HG03280 (cell line): ENCODE results near the gene SMG5.
A peak's percentile ranks its signal among the peaks of the same experiment; 100 is the strongest.
"Not testable (repeated sequence)": the region's sequence is repeated elsewhere in the genome, so short reads cannot be mapped to it uniquely, and the experiment has no call there.

Experiments
- ATAC-seq: cut with Tn5 transposase; IDR thresholded peaks from one replicate; pipeline ENCODE4 v1.9.1; 2021; ENCODE audit warnings: mild to moderate bottlenecking, moderate library complexity; ENCODE audit not compliant: unreplicated experiment

SMG5 gene

GRCh38 chr1:156216361-156217086 is 66.1 kb downstream of the SMG5 start:
- not testable (repeated sequence) for ATAC-seq

- ATAC-seq = no peak
These were observed 68.4 kb downstream of the SMG5 start for GRCh38 chr1:156214024-156214748.

- ATAC-seq = no peak
These were observed 69.0 kb downstream of the SMG5 start for GRCh38 chr1:156213644-156213966.

DNA sequence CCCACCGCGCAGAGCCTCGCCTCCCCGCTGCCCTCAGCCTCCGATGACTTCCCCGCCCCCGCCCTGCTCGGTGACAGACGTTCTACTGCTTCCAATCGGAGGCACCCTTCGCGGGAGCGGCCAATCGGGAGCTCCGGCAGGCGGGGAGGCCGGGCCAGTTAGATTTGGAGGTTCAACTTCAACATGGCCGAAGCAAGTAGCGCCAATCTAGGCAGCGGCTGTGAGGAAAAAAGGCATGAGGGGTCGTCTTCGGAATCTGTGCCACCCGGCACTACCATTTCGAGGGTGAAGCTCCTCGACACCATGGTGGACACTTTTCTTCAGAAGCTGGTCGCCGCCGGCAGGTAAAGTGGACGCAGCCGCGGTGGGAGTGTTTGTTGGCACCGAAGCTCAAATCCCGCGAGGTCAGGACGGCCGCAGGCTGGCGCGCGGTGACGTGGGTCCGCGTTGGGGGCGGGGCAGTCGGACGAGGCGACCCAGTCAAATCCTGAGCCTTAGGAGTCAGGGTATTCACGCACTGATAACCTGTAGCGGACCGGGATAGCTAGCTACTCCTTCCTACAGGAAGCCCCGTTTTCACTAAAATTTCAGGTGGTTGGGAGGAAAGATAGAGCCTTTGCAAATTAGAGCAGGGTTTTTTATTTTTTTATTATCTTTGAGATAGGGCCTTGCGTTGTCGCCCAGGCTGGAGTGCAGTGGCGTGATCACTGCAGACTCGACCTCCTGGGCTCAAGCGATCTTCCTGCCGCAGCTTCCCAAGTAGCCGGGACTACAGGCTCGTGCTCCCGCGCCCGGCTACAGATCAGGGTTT is 69.6 kb downstream of the SMG5 start, which contains the start of gene PMF1:
TSS of gene PMF1 (plus strand) at position 175 of the 811 bp plus-strand sequence. CDS start at position 184, 9 bp downstream.
- peak; percentile 92 for ATAC-seq

DNA sequence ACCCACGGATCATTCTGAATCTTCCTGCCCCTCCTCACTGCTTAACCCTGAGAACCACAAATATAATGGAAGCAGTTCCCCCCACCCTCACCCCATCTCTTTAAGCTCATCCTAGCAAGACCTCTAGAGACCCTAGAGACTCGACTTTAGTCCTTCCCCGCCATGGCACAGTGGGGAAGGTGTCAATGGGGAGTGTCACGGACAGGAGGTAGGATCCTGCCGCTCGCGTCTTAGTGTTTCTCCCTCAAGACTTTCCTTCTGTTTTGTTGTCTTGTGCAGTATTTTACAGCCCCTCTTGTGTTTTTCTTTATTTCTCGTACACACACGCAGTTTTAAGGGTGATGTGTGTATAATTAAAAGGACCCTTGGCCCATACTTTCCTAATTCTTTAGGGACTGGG is 70.5 kb downstream of the SMG5 start:
- ATAC-seq = no peak

DNA sequence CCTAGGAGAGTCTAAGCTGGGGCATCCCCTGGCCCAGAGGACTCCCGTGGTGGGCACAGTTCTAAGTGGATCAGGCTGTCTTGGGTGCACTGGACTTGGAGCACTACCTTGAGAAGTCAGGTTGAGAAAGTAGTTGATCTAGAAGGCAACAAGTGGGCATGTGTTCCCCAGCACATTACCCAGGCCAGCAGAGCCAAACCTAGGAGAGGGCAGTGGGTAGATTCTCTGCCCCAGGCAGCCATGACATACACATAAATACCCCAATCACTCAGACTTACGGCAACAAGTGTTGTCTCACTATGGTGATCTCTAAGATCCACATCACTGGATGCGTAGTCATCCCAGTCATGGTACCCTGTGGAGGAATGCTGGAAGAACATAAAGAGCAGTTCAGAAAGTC is 71.4 kb downstream of the SMG5 start:
- ATAC-seq = no peak

- no peak for ATAC-seq
These were observed 77.9 kb downstream of the SMG5 start for GRCh38 chr1:156204686-156205085.

GRCh38 chr1:156203331-156203730 is 79.3 kb downstream of the SMG5 start:
- ATAC-seq = no peak

GRCh38 chr1:156200044-156200443 is 82.6 kb downstream of the SMG5 start:
- no peak for ATAC-seq
